Gastrocnemius medialis (tissue), 4 donors: ENCODE measurements around the gene CRISPLD2. TPM values are rescaled to one million over a fixed set of nuclear protein-coding genes. Genes with fewer than 3 reads are reported as not detected.
A peak's percentile ranks its signal among the peaks of the same experiment; 100 is the strongest.

Experiments
- ATAC-seq, 2 donors: fragments of 150-250 bp; one replicate each; pipeline ENCODE4 v1.9.1; 2016
- DNase-seq, 2 donors: peaks; one replicate each; pipeline ENCODE4 v3.0.0-alpha.2; 2019
- H3K27ac ChIP-seq, 4 donors: fragments of 200-600 bp; sonication (generic); 1 replicate in 1 of 4; 2 replicates in 3 of 4; pipeline ENCODE4 v1.5.1; 2016 to 2018; ENCODE audit warnings: mild to moderate bottlenecking in 2 of 4, moderate library complexity in 1 of 4
- H3K27me3 ChIP-seq, 3 donors: fragments of 200-600 bp; sonication (generic) in 2 of 3; 1 replicate in 1 of 3; 2 replicates in 2 of 3; pipeline versions ENCODE4 v1.5.1 to v1.6.0; 2016 to 2019; ENCODE audit warnings: mild to moderate bottlenecking in 1 of 3, moderate library complexity in 1 of 3
- H3K36me3 ChIP-seq, 2 donors: fragments of 200-600 bp; sonication (generic) in 1 of 2; one replicate each; pipeline ENCODE4 v1.5.1; 2017 to 2018
- H3K4me1 ChIP-seq, 2 donors: fragments of 200-600 bp; sonication (generic) in 1 of 2; one replicate each; pipeline ENCODE4 v1.5.1; 2016 to 2017; ENCODE audit warnings: mild to moderate bottlenecking in 2 of 2
- H3K4me3 ChIP-seq, 4 donors: fragments of 200-600 bp; sonication (generic) in 3 of 4; 1 replicate in 1 of 4; 2 replicates in 3 of 4; pipeline ENCODE4 v1.5.1; 2016 to 2019; ENCODE audit warnings: mild to moderate bottlenecking in 2 of 4
- H3K9me3 ChIP-seq, 3 donors: fragments of 200-600 bp; sonication (generic) in 2 of 3; 1 replicate in 1 of 3; 2 replicates in 2 of 3; pipeline ENCODE4 v1.5.1; 2016 to 2019
- POLR2A ChIP-seq, 2 donors: fragments of 450-650 bp; IDR thresholded peaks; one replicate each; pipeline ENCODE4 v1.6.1; 2017; ENCODE audit warnings: antibody characterized with exemption in 2 of 2, mild to moderate bottlenecking in 2 of 2, moderate library complexity in 2 of 2
- in situ Hi-C, 4 donors: fragments of 200-750 bp; cut with MboI; loops; one replicate each; pipeline versions ENCODE4 v1.15.0 to v1.8.0; 2017; ENCODE audit warnings: low sequenced_read_pairs in 4 of 4
- intact Hi-C: fragments of 100-400 bp; cut with DNase I; formaldehyde crosslinking; loops from one replicate; pipeline ENCODE4 v1.15.1; 2023; ENCODE audit warnings: low total_unique reads
- total RNA-seq, 4 donors: library from RNA; depleted of rRNA; stranded (reverse); fragments of >200 nt; gene quantifications; one replicate each; pipeline versions ENCODE4 v1.1.0 to v1.2.3, GENCODE V29; 2016
- TF ChIP-seq, protein P1 (sequence below), 5 experiments: fragments of 450-650 bp in 3 of 5; fragments of 200-600 bp in 2 of 5; sonication (generic) in 2 of 5; IDR thresholded peaks in 4 of 5; conservative IDR thresholded peaks in 1 of 5; 1 replicate in 4 of 5; 2 replicates in 1 of 5; pipeline ENCODE4 v1.5.1; 2016 to 2019; ENCODE audit warnings: antibody characterized with exemption in 5 of 5, mild to moderate bottlenecking in 3 of 5, moderate library complexity in 3 of 5

Gene CRISPLD2
- total RNA-seq, 4 donors from 2014 or later: 26.1 to 50.1 (median 39.0) TPM

DNA sequence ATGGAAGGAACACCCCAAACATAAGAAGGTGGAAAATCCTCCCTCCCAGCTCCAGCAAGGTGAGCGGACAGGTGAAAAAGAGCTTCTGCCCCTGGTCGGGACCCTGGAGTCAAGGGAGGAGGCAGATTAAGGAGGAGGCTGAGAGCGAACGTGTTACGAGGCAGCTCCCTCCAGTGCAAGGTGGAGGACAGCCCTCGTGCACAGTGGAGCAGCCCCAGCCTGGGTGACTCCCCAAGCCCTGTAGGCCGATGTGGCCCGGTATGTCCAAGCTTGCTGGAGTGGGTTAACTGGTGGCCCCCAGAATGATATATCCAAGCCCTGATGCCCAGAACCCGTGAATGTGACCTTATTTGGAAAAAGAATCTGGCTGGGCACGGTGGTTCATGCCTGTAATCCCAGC, 15.5 kb upstream of the CRISPLD2 start:
- H3K4me1 ChIP-seq: no peaks in the 10 kb centered on the region
- DNase-seq (no peak), ATAC-seq (no peak)
- H3K27ac ChIP-seq: no peak overlapping the region
- no peak for TF ChIP-seq POLR2A (IDR thresholded peaks at IDR 0.05)
- TF ChIP-seq, protein P1, sequence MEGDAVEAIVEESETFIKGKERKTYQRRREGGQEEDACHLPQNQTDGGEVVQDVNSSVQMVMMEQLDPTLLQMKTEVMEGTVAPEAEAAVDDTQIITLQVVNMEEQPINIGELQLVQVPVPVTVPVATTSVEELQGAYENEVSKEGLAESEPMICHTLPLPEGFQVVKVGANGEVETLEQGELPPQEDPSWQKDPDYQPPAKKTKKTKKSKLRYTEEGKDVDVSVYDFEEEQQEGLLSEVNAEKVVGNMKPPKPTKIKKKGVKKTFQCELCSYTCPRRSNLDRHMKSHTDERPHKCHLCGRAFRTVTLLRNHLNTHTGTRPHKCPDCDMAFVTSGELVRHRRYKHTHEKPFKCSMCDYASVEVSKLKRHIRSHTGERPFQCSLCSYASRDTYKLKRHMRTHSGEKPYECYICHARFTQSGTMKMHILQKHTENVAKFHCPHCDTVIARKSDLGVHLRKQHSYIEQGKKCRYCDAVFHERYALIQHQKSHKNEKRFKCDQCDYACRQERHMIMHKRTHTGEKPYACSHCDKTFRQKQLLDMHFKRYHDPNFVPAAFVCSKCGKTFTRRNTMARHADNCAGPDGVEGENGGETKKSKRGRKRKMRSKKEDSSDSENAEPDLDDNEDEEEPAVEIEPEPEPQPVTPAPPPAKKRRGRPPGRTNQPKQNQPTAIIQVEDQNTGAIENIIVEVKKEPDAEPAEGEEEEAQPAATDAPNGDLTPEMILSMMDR (IDR thresholded peaks at IDR 0.05 in 4 of 5, conservative IDR thresholded peaks at IDR 0.05 in 1 of 5): no peak
- in situ Hi-C loops: no loop called here
- no peaks in the 10 kb centered on the region for H3K27me3 ChIP-seq
- no peaks in the 10 kb centered on the region for H3K9me3 ChIP-seq
- intact Hi-C loops: no loop called here
- no peak overlapping the region for H3K4me3 ChIP-seq
- no peaks in the 10 kb centered on the region for H3K36me3 ChIP-seq

- intact Hi-C loops (no loop called here), in situ Hi-C loops (no loop called here)
- Histone ChIP-seq H3K36me3 (no peaks in the 10 kb centered on the region), H3K27ac (peak overlapping the region in 3 of 4 donors; percentile 18 to 46 (median 33)), H3K27me3 (no peaks in the 10 kb centered on the region), H3K4me1 (no peaks in the 10 kb centered on the region), H3K9me3 (no peaks in the 10 kb centered on the region), H3K4me3 (peak overlapping the region in 1 of 4 donors; percentile 4)
- ATAC-seq (peak; percentile 29 to 58), DNase-seq (no peak)
- TF ChIP-seq, protein P1 (IDR thresholded peaks at IDR 0.05 in 4 of 5, conservative IDR thresholded peaks at IDR 0.05 in 1 of 5): no peak
- TF ChIP-seq POLR2A (IDR thresholded peaks at IDR 0.05): no peak
Observed at GRCh38 chr16:84806256-84806889, 13.4 kb upstream of the CRISPLD2 start.

DNA sequence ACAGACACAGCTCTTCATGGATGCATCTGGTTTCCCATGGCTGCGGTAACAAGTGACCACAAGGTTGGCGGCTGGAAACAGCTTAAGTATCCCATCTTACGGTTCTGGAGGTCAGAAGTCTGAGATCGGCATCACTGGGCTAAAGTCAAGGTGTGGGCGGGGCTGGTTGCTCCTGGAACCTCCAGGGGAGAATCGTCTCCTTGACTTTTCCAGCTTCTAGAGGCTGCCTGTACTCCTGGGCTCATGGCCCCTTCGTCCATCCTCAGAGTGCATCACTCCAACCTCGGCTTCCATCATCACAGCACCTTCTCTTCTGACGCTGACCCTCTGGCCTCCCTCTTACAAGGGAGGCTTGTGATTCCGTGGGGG, 12.9 kb upstream of the CRISPLD2 start:
- Histone ChIP-seq H3K27me3 (no peaks in the 10 kb centered on the region), H3K4me3 (peak overlapping the region in 1 of 4 donors; percentile 4), H3K4me1 (no peaks in the 10 kb centered on the region), H3K9me3 (no peaks in the 10 kb centered on the region), H3K27ac (peak overlapping the region in 1 of 4 donors; percentile 33), H3K36me3 (no peaks in the 10 kb centered on the region)
- in situ Hi-C loops: no loop called here
- intact Hi-C loops: no loop called here
- DNase-seq (no peak), ATAC-seq (no peak)
- TF ChIP-seq, protein P1 (IDR thresholded peaks at IDR 0.05 in 4 of 5, conservative IDR thresholded peaks at IDR 0.05 in 1 of 5): no peak
- TF ChIP-seq POLR2A (IDR thresholded peaks at IDR 0.05): no peak

DNA sequence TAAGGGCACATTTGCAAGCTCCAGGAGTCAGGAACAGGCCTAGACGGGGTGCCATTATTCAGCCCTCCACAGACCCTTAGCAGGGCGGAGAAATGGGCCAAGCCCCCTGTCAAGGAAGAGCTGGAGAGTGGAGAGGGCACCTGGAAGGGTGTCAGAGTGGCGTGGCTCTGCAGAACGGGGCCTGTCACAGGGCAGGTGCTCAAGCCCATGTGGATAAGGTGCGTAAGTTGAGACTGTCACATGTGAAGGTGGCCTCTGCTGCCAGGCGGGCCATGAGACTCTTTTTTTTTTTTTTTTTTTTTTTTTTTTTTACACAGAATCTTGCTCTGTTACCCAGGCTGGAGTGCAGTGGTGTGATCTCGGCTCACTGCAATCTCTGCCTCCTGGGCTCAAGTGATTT, 12.0 kb upstream of the CRISPLD2 start:
- in situ Hi-C loops: no loop called here
- Histone ChIP-seq H3K27me3 (no peaks in the 10 kb centered on the region), H3K27ac (no peak overlapping the region), H3K4me3 (no peak overlapping the region), H3K9me3 (no peaks in the 10 kb centered on the region), H3K36me3 (no peaks in the 10 kb centered on the region), H3K4me1 (no peaks in the 10 kb centered on the region)
- no peak for ATAC-seq
- intact Hi-C loops: no loop called here
- no peak for TF ChIP-seq POLR2A (IDR thresholded peaks at IDR 0.05)
- TF ChIP-seq, protein P1 (IDR thresholded peaks at IDR 0.05 in 4 of 5, conservative IDR thresholded peaks at IDR 0.05 in 1 of 5): no peak
- no peak for DNase-seq

GRCh38 chr16:84808826-84809225, 11.0 kb upstream of the CRISPLD2 start:
- no peak overlapping the region for H3K4me3 ChIP-seq
- H3K27ac ChIP-seq: no peak overlapping the region
- DNase-seq (no peak), ATAC-seq (no peak)
- intact Hi-C loops (no loop called here), in situ Hi-C loops (no loop called here)
- no peaks in the 10 kb centered on the region for H3K4me1 ChIP-seq
- no peaks in the 10 kb centered on the region for H3K9me3 ChIP-seq
- H3K27me3 ChIP-seq: no peaks in the 10 kb centered on the region
- no peak for TF ChIP-seq POLR2A (IDR thresholded peaks at IDR 0.05)
- TF ChIP-seq, protein P1 (IDR thresholded peaks at IDR 0.05 in 4 of 5, conservative IDR thresholded peaks at IDR 0.05 in 1 of 5): no peak
- no peaks in the 10 kb centered on the region for H3K36me3 ChIP-seq
